Caco-2 (cell line): ENCODE measurements around the gene MYH4. TPM values are rescaled to one million over a fixed set of nuclear protein-coding genes. Genes with fewer than 3 reads are reported as not detected.

ENCODE experiments used
- BruUV-seq: library from RNA; stranded (reverse); fragments of 400-500 nt; replicated peaks from 2 replicates; lab custom pipeline; 2021; lab: Mats Ljungman, UMichigan
- CTCF ChIA-PET: fragments of 300-600 bp; sonication (Branson Sonifier 250); formaldehyde crosslinking; loops from one replicate; lab custom pipeline; 2022; ENCODE audit warnings: antibody characterized with exemption; lab: Charles Lee
- POLR2A ChIA-PET: fragments of 300-600 bp; sonication (Branson Sonifier 250); formaldehyde crosslinking; loops from one replicate; lab custom pipeline; 2022; ENCODE audit warnings: antibody characterized with exemption; lab: Charles Lee
- DNase-seq, 2 experiments: peaks; one replicate each; pipeline versions ENCODE4 v3.0.0 to v3.0.0-alpha.2; 2020 to 2022
- H3K27me3 ChIP-seq: replicated peaks from 2 replicates; pipeline ENCODE4 v1.6.0; 2011; ENCODE audit warnings: low read length; ENCODE audit not compliant: control insufficient read depth, insufficient read depth
- H3K36me3 ChIP-seq: 2 replicates; pipeline ENCODE4 v1.5.1; 2011; ENCODE audit warnings: low read length; ENCODE audit not compliant: control insufficient read depth, insufficient read depth
- H3K4me1 ChIP-seq: fragments of 250-450 bp; sonication (Bioruptor Pico); 2 replicates; pipeline ENCODE4 v1.5.1; 2020; ENCODE audit warnings: mild to moderate bottlenecking
- H3K4me3 ChIP-seq: 2 replicates; pipeline ENCODE4 v1.5.1; 2011; ENCODE audit warnings: low read depth, mild to moderate bottlenecking, control low read depth, low read length
- H3K9me3 ChIP-seq: fragments of 250-450 bp; sonication (Bioruptor Pico); 2 replicates; pipeline ENCODE4 v1.5.1; 2020; ENCODE audit warnings: mild to moderate bottlenecking, moderate library complexity
- H3K27ac Mint-ChIP-seq: one replicate; pipeline ENCODE4 v1.8.0; 2022; ENCODE audit warnings: mixed read lengths; ENCODE audit not compliant: unreplicated experiment
- H3K27me3 Mint-ChIP-seq: one replicate; pipeline ENCODE4 v1.8.0; 2022; ENCODE audit warnings: mixed read lengths; ENCODE audit not compliant: insufficient read depth, unreplicated experiment
- H3K36me3 Mint-ChIP-seq: one replicate; pipeline ENCODE4 v1.8.0; 2022; ENCODE audit warnings: mild to moderate bottlenecking, mixed read lengths; ENCODE audit not compliant: insufficient read depth, unreplicated experiment
- H3K4me1 Mint-ChIP-seq: one replicate; pipeline ENCODE4 v1.8.0; 2022; ENCODE audit warnings: low read depth, mixed read lengths; ENCODE audit not compliant: unreplicated experiment
- H3K4me3 Mint-ChIP-seq: one replicate; pipeline ENCODE4 v1.8.0; 2022; ENCODE audit warnings: mild to moderate bottlenecking, moderate library complexity, mixed read lengths; ENCODE audit not compliant: unreplicated experiment
- H3K9me3 Mint-ChIP-seq: one replicate; pipeline ENCODE4 v1.8.0; 2022; ENCODE audit warnings: mixed read lengths; ENCODE audit not compliant: unreplicated experiment
- intact Hi-C: fragments of 100-400 bp; cut with micrococcal nuclease; formaldehyde crosslinking; loops from one replicate; pipeline ENCODE4 v1.10.0; 2022; ENCODE audit not compliant: unreplicated experiment
- total RNA-seq: library from RNA; stranded (reverse); gene quantifications from 2 replicates; pipeline ENCODE4 v1.2.3, GENCODE V29; 2022
- TF ChIP-seq, protein P1 (sequence below), 2 experiments: fragments of 200-600 bp in 1 of 2; IDR thresholded peaks; 1 replicate in 1 of 2; 2 replicates in 1 of 2; pipeline versions ENCODE4 v1.5.1 to v1.8.0; 2011 to 2022; ENCODE audit warnings: antibody characterized with exemption in 1 of 2, control low read depth in 1 of 2, inconsistent platforms in 1 of 2, low read depth in 1 of 2, low read length in 1 of 2, mild to moderate bottlenecking in 1 of 2, moderate library complexity in 1 of 2; ENCODE audit not compliant: insufficient read depth in 1 of 2, severe bottlenecking in 1 of 2, unreplicated experiment in 1 of 2

Gene MYH4
- total RNA-seq, 1 experiment from 2014 or later: 0.05 TPM

DNA sequence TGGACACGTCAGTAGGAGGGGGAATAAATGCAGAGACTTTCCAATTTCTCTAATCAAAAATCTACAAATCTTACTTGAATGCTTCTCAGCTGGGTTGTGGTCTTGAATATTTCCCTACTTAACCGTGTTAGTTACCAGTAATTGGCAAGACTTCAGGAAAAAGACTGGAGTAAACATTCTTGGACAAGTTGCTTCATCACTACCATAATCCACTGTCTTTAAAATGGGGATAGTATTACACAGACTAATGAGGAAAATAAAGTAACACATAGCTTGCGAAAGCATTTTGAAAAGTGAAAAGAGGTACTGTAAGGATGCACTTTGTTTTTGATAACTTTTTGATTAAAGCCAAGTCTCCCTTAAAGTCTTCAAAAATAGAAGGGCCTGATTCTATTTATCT is 30.6 kb upstream of the MYH4 start:
- Mint-ChIP-seq H3K4me1 (no peaks in the 10 kb centered on the region), H3K9me3 (no peaks in the 10 kb centered on the region), H3K27ac (no peak overlapping the region), H3K4me3 (no peak overlapping the region), H3K36me3 (no peaks in the 10 kb centered on the region), H3K27me3 (peaks cover 4% of the 10 kb centered on the region)
- Histone ChIP-seq H3K4me3 (no peak overlapping the region), H3K27me3 (no peaks in the 10 kb centered on the region), H3K36me3 (no peaks in the 10 kb centered on the region), H3K9me3 (no peaks in the 10 kb centered on the region), H3K4me1 (no peaks in the 10 kb centered on the region)
- intact Hi-C loops: no loop called here
- ChIA-PET POLR2A (no interaction called here), CTCF (no interaction called here)
- no TSS peak for BruUV-seq
- TF ChIP-seq, protein P1, sequence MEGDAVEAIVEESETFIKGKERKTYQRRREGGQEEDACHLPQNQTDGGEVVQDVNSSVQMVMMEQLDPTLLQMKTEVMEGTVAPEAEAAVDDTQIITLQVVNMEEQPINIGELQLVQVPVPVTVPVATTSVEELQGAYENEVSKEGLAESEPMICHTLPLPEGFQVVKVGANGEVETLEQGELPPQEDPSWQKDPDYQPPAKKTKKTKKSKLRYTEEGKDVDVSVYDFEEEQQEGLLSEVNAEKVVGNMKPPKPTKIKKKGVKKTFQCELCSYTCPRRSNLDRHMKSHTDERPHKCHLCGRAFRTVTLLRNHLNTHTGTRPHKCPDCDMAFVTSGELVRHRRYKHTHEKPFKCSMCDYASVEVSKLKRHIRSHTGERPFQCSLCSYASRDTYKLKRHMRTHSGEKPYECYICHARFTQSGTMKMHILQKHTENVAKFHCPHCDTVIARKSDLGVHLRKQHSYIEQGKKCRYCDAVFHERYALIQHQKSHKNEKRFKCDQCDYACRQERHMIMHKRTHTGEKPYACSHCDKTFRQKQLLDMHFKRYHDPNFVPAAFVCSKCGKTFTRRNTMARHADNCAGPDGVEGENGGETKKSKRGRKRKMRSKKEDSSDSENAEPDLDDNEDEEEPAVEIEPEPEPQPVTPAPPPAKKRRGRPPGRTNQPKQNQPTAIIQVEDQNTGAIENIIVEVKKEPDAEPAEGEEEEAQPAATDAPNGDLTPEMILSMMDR (IDR thresholded peaks at IDR 0.05; ENCODE audit: insufficient read depth in 1 of 2, low read depth in 1 of 2, low read length in 1 of 2, severe bottlenecking in 1 of 2, unreplicated experiment in 1 of 2): no peak
- DNase-seq: no peak

DNA sequence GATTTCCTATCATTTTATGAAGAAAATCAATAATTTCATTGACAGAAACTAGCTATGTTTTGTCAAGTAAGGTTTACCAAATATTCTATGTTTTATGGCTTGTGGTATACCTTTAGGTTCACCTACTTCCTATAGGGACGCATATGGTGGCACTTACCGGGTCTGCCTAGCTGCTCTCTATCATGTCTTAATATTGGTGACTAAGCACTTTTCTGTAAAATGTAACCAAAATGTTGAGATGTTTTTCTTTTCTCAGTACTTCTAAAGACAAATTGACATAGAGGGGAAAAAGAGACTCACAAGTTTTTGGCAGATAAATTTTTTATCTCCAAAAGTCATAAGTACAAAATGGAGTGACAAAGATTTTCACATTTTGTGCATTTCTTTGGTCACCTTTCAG is 22.6 kb upstream of the MYH4 start:
- intact Hi-C loops: no loop called here
- Mint-ChIP-seq H3K4me1 (no peaks in the 10 kb centered on the region), H3K36me3 (no peaks in the 10 kb centered on the region), H3K4me3 (no peak overlapping the region), H3K27ac (no peak overlapping the region), H3K9me3 (peaks cover 37% of the 10 kb centered on the region), H3K27me3 (peaks cover 8% of the 10 kb centered on the region)
- ChIA-PET POLR2A (no interaction called here), CTCF (no interaction called here)
- no peak for DNase-seq
- no peaks in the 10 kb centered on the region for H3K27me3 ChIP-seq
- no peaks in the 10 kb centered on the region for H3K36me3 ChIP-seq
- TF ChIP-seq, protein P1 (IDR thresholded peaks at IDR 0.05; ENCODE audit: insufficient read depth in 1 of 2, low read depth in 1 of 2, low read length in 1 of 2, severe bottlenecking in 1 of 2, unreplicated experiment in 1 of 2): no peak
- no TSS peak for BruUV-seq
- H3K4me3 ChIP-seq: no peak overlapping the region
- no peaks in the 10 kb centered on the region for H3K9me3 ChIP-seq
- no peaks in the 10 kb centered on the region for H3K4me1 ChIP-seq

DNA sequence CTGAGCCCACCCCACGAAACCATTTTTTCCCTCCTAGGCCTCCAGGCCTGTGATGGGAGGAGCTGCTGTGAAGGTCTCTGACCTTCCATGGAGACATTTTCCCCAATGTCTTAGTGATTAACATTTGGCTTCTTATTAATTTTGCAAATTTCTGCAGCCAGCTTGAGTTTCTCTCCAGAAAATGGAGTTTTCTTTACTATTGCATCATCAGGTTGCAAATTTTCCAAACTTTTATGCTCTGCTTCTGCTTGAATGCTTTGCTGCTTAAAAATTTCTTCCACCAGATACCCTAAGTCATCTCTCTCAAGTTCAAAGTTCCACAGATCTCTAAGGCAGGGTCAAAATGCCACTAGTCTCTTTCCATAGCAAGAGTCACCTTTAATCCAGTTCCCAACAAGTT is 12.9 kb upstream of the MYH4 start:
- H3K9me3 Mint-ChIP-seq: peaks cover 23% of the 10 kb centered on the region

More for the DNA sequence above, 12.9 kb upstream of the MYH4 start:
- no peak for DNase-seq
- Mint-ChIP-seq H3K27me3 (no peaks in the 10 kb centered on the region), H3K36me3 (no peaks in the 10 kb centered on the region), H3K4me1 (no peaks in the 10 kb centered on the region), H3K27ac (no peak overlapping the region), H3K4me3 (no peak overlapping the region)
- ChIA-PET CTCF (no interaction called here), POLR2A (no interaction called here)
- Histone ChIP-seq H3K9me3 (no peaks in the 10 kb centered on the region; the same call in 1 of the 2 replicates), H3K4me3 (no peak overlapping the region), H3K4me1 (no peaks in the 10 kb centered on the region), H3K36me3 (no peaks in the 10 kb centered on the region), H3K27me3 (no peaks in the 10 kb centered on the region)
- TF ChIP-seq, protein P1 (IDR thresholded peaks at IDR 0.05; ENCODE audit: insufficient read depth in 1 of 2, low read depth in 1 of 2, low read length in 1 of 2, severe bottlenecking in 1 of 2, unreplicated experiment in 1 of 2): no peak
- BruUV-seq: no TSS peak
- intact Hi-C loops: no loop called here
